Erythroblast (primary cell): ENCODE measurements around the gene EPM2A.

Source experiments
- GATA1 ChIP-seq: IDR thresholded peaks from 2 replicates; pipeline ENCODE4 v1.6.1; 2011; ENCODE audit warnings: low read depth, mild to moderate bottlenecking, control low read depth, low read length, moderate library complexity
- POLR2A ChIP-seq: IDR thresholded peaks from 2 replicates; pipeline ENCODE4 v1.6.1; 2011; ENCODE audit warnings: mild to moderate bottlenecking, low read length

GRCh38 chr6:145623231-145623630 is 112.1 kb downstream of the EPM2A start:
- TF ChIP-seq POLR2A, result no peak
- TF ChIP-seq GATA1, result no peak
